IMR-90 (cell line): Measurements from ENCODE around the gene CA11. TPM values are rescaled to one million over a fixed set of nuclear protein-coding genes. Genes with fewer than 3 reads are reported as not detected.
A peak's percentile ranks its signal among the peaks of the same experiment; 100 is the strongest.

Experiments
- MAZ ChIP-seq: IDR thresholded peaks from 2 replicates; pipeline ENCODE4 v1.6.1; 2012; ENCODE audit warnings: low read depth, mild to moderate bottlenecking, low read length, improper control_type of control experiment, moderate library complexity, borderline replicate concordance
- polyA plus RNA-seq, 3 experiments: library from polyadenylated mRNA; depleted of rRNA; stranded (reverse); fragments of >200 nt; gene quantifications; 2 replicates each; pipeline ENCODE4 v1.2.3, GENCODE V29; 2012; ENCODE audit warnings: low replicate concordance in 1 of 3
- total RNA-seq: library from RNA; depleted of rRNA; stranded (reverse); fragments of >200 nt; gene quantifications from 2 replicates; pipeline ENCODE4 v1.2.3, GENCODE V29; 2012; rRNA removed

Gene CA11
- total and polyA plus RNA-seq, 2 of the 4 experiments (the other 2 are of a cell fraction), result 1.3 to 2.9 TPM

GRCh38 chr19:48588670-48589401 lies 57.2 kb downstream of the CA11 start (continued):
- TF ChIP-seq MAZ, result peak; percentile 83

Other genes starting within 250 kb of the CA11 start
- gene GRWD1, start 200.2 kb downstream of the CA11 start, total RNA-seq, result 22.0 and 32.5 TPM in 2 replicates
- 22.5 and 25.2 TPM in 2 replicates for gene GRWD1, start 200.2 kb downstream of the CA11 start, polyA plus RNA-seq (2012; rRNA removed)
- gene KCNJ14, start 190.6 kb downstream of the CA11 start, total RNA-seq, result under 0.01 and 0.18 TPM in 2 replicates
- gene KCNJ14, start 190.6 kb downstream of the CA11 start, polyA plus RNA-seq (2012; rRNA removed), result 0.34 and 0.39 TPM in 2 replicates
- 35.8 and 38.3 TPM in 2 replicates for gene CYTH2, start 176.8 kb downstream of the CA11 start, total RNA-seq
- gene CYTH2, start 176.8 kb downstream of the CA11 start, polyA plus RNA-seq (2012; rRNA removed), result 56.1 and 62.0 TPM in 2 replicates
- 0.18 TPM in 1 of 2 replicates, not detected in the other for gene LMTK3, start 134.4 kb downstream of the CA11 start, total RNA-seq
- gene LMTK3, start 134.4 kb downstream of the CA11 start, polyA plus RNA-seq (2012; rRNA removed), result 0.60 and 0.87 TPM in 2 replicates
- not detected in 2 replicates for gene SULT2B1, start 94.0 kb downstream of the CA11 start, total RNA-seq
- gene SULT2B1, start 94.0 kb downstream of the CA11 start, polyA plus RNA-seq (2012; rRNA removed), result 0.09 TPM in 1 of 2 replicates, not detected in the other
- gene SPACA4, start 39.4 kb downstream of the CA11 start, total RNA-seq, result not detected in 2 replicates
- gene SPACA4, start 39.4 kb downstream of the CA11 start, polyA plus RNA-seq (2012; rRNA removed), result not detected in 2 replicates
- gene FAM83E, start 31.1 kb downstream of the CA11 start, total RNA-seq, result 0.36 and 0.56 TPM in 2 replicates
- 0.05 and 0.17 TPM in 2 replicates for gene FAM83E, start 31.1 kb downstream of the CA11 start, polyA plus RNA-seq (2012; rRNA removed)
- gene RPL18, start 27.0 kb downstream of the CA11 start, total RNA-seq, result 1,909 and 2,552 TPM in 2 replicates
- 1,897 and 2,254 TPM in 2 replicates for gene RPL18, start 27.0 kb downstream of the CA11 start, polyA plus RNA-seq (2012; rRNA removed)
- gene SPHK2, start 26.7 kb downstream of the CA11 start, total RNA-seq, result 1.6 and 1.7 TPM in 2 replicates
- gene SPHK2, start 26.7 kb downstream of the CA11 start, polyA plus RNA-seq (2012; rRNA removed), result 9.9 and 11.9 TPM in 2 replicates
- gene DBP, start 8.8 kb downstream of the CA11 start, total RNA-seq, result 2.5 and 3.6 TPM in 2 replicates
- gene DBP, start 8.8 kb downstream of the CA11 start, polyA plus RNA-seq (2012; rRNA removed), result 3.0 and 3.6 TPM in 2 replicates
- not detected in 2 replicates for gene NTN5, start 26.8 kb upstream of the CA11 start, total RNA-seq
- gene NTN5, start 26.8 kb upstream of the CA11 start, polyA plus RNA-seq (2012; rRNA removed), result 0.11 and 0.19 TPM in 2 replicates
- gene FUT2, start 49.8 kb upstream of the CA11 start, total RNA-seq, result not detected in 2 replicates
- not detected in 2 replicates for gene FUT2, start 49.8 kb upstream of the CA11 start, polyA plus RNA-seq (2012; rRNA removed)
- gene MAMSTR, start 73.5 kb upstream of the CA11 start, total RNA-seq, result 0.18 and 0.28 TPM in 2 replicates
- gene MAMSTR, start 73.5 kb upstream of the CA11 start, polyA plus RNA-seq (2012; rRNA removed), result 1.9 and 2.7 TPM in 2 replicates
- under 0.01 and 0.18 TPM in 2 replicates for gene RASIP1, start 94.4 kb upstream of the CA11 start, total RNA-seq
- gene RASIP1, start 94.4 kb upstream of the CA11 start, polyA plus RNA-seq (2012; rRNA removed), result 0.51 and 0.67 TPM in 2 replicates
- not detected in 2 replicates for gene IZUMO1, start 100.7 kb upstream of the CA11 start, total RNA-seq
- not detected in 2 replicates for gene IZUMO1, start 100.7 kb upstream of the CA11 start, polyA plus RNA-seq (2012; rRNA removed)
- under 0.01 and 0.18 TPM in 2 replicates for gene FUT1, start 106.5 kb upstream of the CA11 start, total RNA-seq
- 0.03 and 0.09 TPM in 2 replicates for gene FUT1, start 106.5 kb upstream of the CA11 start, polyA plus RNA-seq (2012; rRNA removed)
- not detected in 2 replicates for gene FGF21, start 109.3 kb upstream of the CA11 start, total RNA-seq
- not detected in 2 replicates for gene FGF21, start 109.3 kb upstream of the CA11 start, polyA plus RNA-seq (2012; rRNA removed)
- 20.1 and 21.7 TPM in 2 replicates for gene BCAT2, start 164.8 kb upstream of the CA11 start, total RNA-seq
- gene BCAT2, start 164.8 kb upstream of the CA11 start, polyA plus RNA-seq (2012; rRNA removed), result 42.2 and 45.3 TPM in 2 replicates
- 0.54 and 0.56 TPM in 2 replicates for gene HSD17B14, start 190.3 kb upstream of the CA11 start, total RNA-seq
- gene HSD17B14, start 190.3 kb upstream of the CA11 start, polyA plus RNA-seq (2012; rRNA removed), result 4.5 and 5.6 TPM in 2 replicates
- 4.2 and 4.5 TPM in 2 replicates for gene PLEKHA4, start 222.4 kb upstream of the CA11 start, total RNA-seq
- 14.4 and 17.2 TPM in 2 replicates for gene PLEKHA4, start 222.4 kb upstream of the CA11 start, polyA plus RNA-seq (2012; rRNA removed)
- gene PPP1R15A, start 226.2 kb upstream of the CA11 start, total RNA-seq, result 26.7 and 39.4 TPM in 2 replicates
- 87.7 and 104 TPM in 2 replicates for gene PPP1R15A, start 226.2 kb upstream of the CA11 start, polyA plus RNA-seq (2012; rRNA removed)